ENCODE measurements around the gene METTL22.

GRCh38 chr16:8649829-8650554 lies 28.5 kb downstream of the METTL22 start:
- TF ChIP-seq CTCF (IDR thresholded peaks at IDR 0.05) (no peak), POLR2A (IDR thresholded peaks at IDR 0.05) (no peak)

Data from body of pancreas (tissue), 4 donors.